Type B pancreatic cell (in vitro differentiated cells): Measurements from ENCODE around the gene SLC5A10. TPM values are rescaled to one million over a fixed set of nuclear protein-coding genes. Genes with fewer than 3 reads are reported as not detected.

Experiments used
- DNase-seq: peaks from one replicate; pipeline ENCODE4 v3.0.0; 2021; ENCODE audit warnings: mixed read lengths; ENCODE audit not compliant: unreplicated experiment; ENCODE audit errors: extremely low spot score
- H3K27ac Mint-ChIP-seq: 2 replicates; pipeline ENCODE4 v1.8.0; 2021; ENCODE audit warnings: mild to moderate bottlenecking, mixed read lengths
- H3K27me3 Mint-ChIP-seq: 2 replicates; pipeline ENCODE4 v1.8.0; 2021; ENCODE audit warnings: mixed read lengths
- H3K36me3 Mint-ChIP-seq: 2 replicates; pipeline ENCODE4 v1.8.0; 2021; ENCODE audit warnings: mixed read lengths
- H3K4me1 Mint-ChIP-seq: one replicate; pipeline ENCODE4 v1.8.0; 2021; ENCODE audit warnings: mixed read lengths; ENCODE audit not compliant: unreplicated experiment
- H3K4me3 Mint-ChIP-seq: 2 replicates; pipeline ENCODE4 v1.8.0; 2021; ENCODE audit warnings: mild to moderate bottlenecking, mixed read lengths
- H3K9me3 Mint-ChIP-seq: 2 replicates; pipeline ENCODE4 v1.8.0; 2021; ENCODE audit warnings: mixed read lengths
- total RNA-seq: library from RNA; stranded (reverse); gene quantifications from 2 replicates; pipeline ENCODE4 v1.2.1, GENCODE V29; 2021; ENCODE audit warnings: low replicate concordance
- TF ChIP-seq, protein P1 (sequence below): fragments of 200-600 bp; sonication (generic); conservative IDR thresholded peaks from 2 replicates; pipeline ENCODE4 v1.5.0; 2021; ENCODE audit warnings: antibody characterized with exemption, mild to moderate bottlenecking

SLC5A10 gene
- total RNA-seq, 1 donor from 2014 or later, result 0.19 TPM

DNA sequence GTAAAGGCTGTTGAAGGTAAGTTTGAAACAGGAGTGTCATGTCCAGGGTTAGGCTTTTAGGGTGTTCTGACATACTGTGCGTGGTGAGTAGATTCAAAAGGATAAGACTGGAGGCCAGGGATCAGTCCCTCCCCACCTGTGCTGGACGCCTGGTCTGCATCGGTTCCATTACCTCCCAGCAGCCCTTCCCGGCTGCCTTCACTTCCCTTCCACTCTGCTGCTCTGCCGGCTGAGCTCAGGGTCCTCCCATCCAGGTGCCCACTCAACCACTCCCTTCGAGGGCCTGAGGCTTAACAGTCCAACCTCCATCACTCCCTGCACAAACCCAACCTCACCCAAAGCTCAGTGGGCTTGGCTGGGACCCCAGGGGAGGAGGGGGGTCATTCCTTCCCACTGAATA lies 4.1 kb upstream of the SLC5A10 start:
- DNase-seq, result no peak
- peaks cover 5% of the 10 kb centered on the region for H3K9me3 Mint-ChIP-seq
- H3K36me3 Mint-ChIP-seq, result no peaks in the 10 kb centered on the region
- no peak overlapping the region for H3K4me3 Mint-ChIP-seq
- H3K27ac Mint-ChIP-seq, result no peak overlapping the region
- H3K27me3 Mint-ChIP-seq, result peaks cover 5% of the 10 kb centered on the region
- TF ChIP-seq, protein P1, sequence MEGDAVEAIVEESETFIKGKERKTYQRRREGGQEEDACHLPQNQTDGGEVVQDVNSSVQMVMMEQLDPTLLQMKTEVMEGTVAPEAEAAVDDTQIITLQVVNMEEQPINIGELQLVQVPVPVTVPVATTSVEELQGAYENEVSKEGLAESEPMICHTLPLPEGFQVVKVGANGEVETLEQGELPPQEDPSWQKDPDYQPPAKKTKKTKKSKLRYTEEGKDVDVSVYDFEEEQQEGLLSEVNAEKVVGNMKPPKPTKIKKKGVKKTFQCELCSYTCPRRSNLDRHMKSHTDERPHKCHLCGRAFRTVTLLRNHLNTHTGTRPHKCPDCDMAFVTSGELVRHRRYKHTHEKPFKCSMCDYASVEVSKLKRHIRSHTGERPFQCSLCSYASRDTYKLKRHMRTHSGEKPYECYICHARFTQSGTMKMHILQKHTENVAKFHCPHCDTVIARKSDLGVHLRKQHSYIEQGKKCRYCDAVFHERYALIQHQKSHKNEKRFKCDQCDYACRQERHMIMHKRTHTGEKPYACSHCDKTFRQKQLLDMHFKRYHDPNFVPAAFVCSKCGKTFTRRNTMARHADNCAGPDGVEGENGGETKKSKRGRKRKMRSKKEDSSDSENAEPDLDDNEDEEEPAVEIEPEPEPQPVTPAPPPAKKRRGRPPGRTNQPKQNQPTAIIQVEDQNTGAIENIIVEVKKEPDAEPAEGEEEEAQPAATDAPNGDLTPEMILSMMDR, result no peak
- peaks cover 5% of the 10 kb centered on the region for H3K4me1 Mint-ChIP-seq

DNA sequence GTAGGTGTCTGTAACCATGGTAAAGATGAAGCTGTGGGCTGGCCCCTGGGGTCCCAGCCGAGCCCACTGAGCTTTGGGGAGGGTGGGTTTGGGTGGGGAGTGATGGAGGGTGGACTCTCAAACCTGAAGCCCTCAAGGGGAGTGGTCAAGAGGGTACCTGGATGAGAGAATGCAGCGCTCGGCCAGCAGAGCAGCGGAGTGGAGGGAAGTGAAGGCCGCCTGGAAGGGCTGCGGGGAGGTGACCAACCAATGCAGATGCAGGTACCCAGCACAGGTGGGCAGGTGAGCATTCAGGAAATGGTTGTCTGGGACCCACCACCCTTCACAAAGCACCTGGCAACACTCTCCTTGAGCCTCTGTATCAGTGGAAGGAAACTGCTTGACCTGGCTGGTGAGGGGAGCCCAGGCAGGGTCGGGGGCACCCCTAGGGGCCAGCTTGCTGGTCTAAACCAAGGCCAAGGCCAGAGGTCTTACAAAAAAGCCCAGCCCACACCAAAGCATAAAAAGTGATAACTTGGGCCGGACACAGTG lies 3.4 kb upstream of the SLC5A10 start:
- no peak overlapping the region for H3K27ac Mint-ChIP-seq
- H3K4me1 Mint-ChIP-seq, result peaks cover 5% of the 10 kb centered on the region
- TF ChIP-seq, protein P1, result no peak
- H3K4me3 Mint-ChIP-seq, result no peak overlapping the region
- no peak for DNase-seq
- H3K27me3 Mint-ChIP-seq, result peaks cover 5% of the 10 kb centered on the region
- peaks cover 5% of the 10 kb centered on the region for H3K9me3 Mint-ChIP-seq
- H3K36me3 Mint-ChIP-seq, result no peaks in the 10 kb centered on the region

DNA sequence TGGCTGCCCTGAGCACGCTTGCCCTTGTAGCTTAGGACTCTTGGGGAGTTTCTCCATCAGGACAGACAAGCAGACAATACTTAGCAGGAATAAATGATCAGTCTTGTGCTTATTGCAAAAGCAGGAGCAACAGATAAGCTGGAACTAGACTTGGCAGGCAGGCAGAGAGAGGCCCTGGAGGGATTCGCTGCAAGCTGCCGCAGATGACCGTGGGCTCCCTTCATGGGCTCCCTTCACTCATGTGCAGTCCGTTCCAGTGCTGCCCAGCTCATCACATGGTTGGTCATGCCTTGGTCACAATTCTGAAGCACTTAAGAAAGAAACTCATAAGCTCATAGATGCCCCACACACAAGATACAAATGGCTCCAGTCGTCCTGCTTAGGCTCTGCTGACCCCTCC lies 2.4 kb upstream of the SLC5A10 start:
- Mint-ChIP-seq H3K4me1 (peaks cover 5% of the 10 kb centered on the region), H3K9me3 (peaks cover 5% of the 10 kb centered on the region), H3K27ac (no peak overlapping the region), H3K27me3 (peaks cover 5% of the 10 kb centered on the region), H3K4me3 (no peak overlapping the region), H3K36me3 (no peaks in the 10 kb centered on the region)
- no peak for DNase-seq
- TF ChIP-seq, protein P1, result no peak

DNA sequence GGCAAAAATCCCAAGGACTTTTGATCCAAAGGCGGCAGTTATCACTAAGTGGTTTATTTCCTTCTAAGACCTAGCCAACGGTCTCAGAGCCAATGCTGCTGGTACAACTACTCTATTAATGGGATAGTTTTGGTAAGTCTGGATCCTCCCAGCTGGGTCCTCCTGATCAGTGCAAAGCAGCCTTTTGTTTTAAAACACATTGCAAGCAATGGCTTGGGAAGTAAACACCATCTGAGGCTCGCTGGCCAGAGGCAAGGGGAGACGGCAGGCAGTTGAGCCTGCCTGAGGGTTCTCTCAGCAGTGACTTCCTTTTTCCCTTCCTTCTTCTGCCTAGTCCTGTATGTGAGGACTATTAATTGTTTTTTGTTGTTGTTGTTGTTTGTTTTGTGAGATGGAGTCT lies 1.6 kb upstream of the SLC5A10 start:
- DNase-seq, result no peak
- Mint-ChIP-seq H3K27me3 (peaks cover 5% of the 10 kb centered on the region), H3K27ac (no peak overlapping the region), H3K4me1 (peaks cover 5% of the 10 kb centered on the region), H3K36me3 (no peaks in the 10 kb centered on the region), H3K9me3 (peaks cover 5% of the 10 kb centered on the region), H3K4me3 (no peak overlapping the region)
- TF ChIP-seq, protein P1, result no peak

DNA sequence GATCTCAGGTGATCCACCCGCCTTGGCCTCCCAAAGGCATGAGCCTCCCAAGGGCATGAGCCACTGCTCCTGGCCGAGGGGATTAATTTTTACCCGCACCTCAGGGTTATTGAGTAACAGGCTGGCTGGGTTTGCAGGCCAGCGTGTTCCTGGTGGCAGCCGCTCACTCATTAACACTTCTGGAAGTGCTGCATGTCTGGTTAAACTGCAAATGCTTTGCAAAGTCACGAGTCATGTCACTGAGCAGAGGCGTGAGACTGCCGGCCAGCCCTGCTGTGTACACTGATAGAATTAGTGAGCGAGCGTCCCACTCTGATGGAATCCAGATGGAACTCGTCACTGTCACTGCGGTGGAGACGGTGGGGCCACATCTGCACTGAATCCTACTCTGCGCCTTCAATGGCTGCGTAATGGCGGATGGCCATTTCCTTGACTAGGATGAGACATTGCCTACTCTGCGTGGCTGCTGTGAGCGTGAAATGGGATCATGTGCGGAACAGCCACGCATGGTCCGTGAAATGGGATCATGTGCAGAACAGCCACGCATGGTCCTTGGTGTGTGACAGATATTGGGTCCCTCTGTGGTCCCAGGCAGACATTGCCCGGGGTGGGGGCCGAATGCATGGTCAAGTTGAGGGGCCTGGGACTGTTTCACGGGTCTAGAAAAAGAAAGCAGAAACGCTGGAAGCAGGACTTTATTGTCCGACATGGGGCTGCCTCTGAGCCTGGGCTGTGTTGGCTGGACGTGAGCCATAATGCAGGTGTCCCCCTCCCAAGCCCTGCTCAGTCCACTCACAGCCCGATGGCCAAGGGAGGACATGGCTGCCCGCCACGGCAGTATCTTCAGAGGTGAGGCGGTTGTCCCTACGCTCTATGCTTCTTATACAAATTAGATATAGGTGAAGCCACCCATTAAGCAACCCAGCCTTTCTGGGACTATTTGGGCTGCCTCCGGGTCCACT lies 740 bp upstream of the SLC5A10 start:
- TF ChIP-seq, protein P1, result no peak
- no peak for DNase-seq
- Mint-ChIP-seq H3K27ac (no peak overlapping the region), H3K4me1 (peaks cover 5% of the 10 kb centered on the region), H3K36me3 (no peaks in the 10 kb centered on the region), H3K4me3 (no peak overlapping the region), H3K9me3 (peaks cover 5% of the 10 kb centered on the region), H3K27me3 (peaks cover 5% of the 10 kb centered on the region)
